ENCODE results near the gene EREG. TPM values are rescaled to one million over a fixed set of nuclear protein-coding genes. Genes with fewer than 3 reads are reported as not detected.

The EREG gene
- total RNA-seq, 1 experiment from 2014 or later = not detected

GRCh38 chr4:74366367-74366911 is 1.5 kb downstream of the EREG start:
- Histone ChIP-seq H3K4me3 (ENCODE audit: insufficient read depth, low read depth, low read length) (no peak overlapping the region), H3K27me3 (ENCODE audit: control insufficient read depth, insufficient read depth, low read length) (peaks cover 13% of the 10 kb centered on the region), H3K36me3 (replicated peaks; ENCODE audit: control insufficient read depth, insufficient read depth, low read length) (no peaks in the 10 kb centered on the region)
- no peak for DNase-seq

DNA sequence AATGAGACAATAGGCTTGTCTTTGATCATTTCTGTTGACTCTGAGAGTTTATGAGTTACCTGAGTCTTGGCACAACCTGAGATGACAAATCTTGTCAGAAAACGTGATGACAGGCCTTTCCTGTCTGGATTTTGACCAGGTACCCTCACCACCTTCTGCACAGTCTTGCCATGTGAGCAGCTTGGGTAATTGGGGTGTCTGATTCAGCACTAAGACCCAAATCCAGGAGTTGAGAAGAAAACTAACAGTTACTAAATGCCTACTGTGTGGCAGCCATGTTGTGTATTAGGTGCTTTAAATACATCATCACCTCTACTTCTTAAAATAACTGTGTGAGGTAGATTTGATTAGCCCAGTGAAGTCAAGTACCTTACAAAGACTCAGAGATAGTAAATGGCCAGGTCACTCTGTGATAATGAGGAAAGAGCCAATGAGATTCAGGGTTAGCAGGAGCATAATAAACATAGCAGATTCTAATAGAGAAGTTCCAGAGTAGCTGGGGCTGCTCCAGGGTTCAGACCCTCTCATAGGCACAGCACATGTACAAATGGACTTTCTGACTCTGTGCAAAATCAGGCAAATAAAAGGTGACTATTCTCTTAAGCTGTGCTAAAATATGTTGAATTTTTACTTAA is 2.8 kb downstream of the EREG start:
- H3K36me3 ChIP-seq (replicated peaks; ENCODE audit: control insufficient read depth, insufficient read depth, low read length) = no peaks in the 10 kb centered on the region
- DNase-seq = no peak
- no peak overlapping the region for H3K4me3 ChIP-seq (ENCODE audit: insufficient read depth, low read depth, low read length)
- peaks cover 13% of the 10 kb centered on the region for H3K27me3 ChIP-seq (ENCODE audit: control insufficient read depth, insufficient read depth, low read length)

- H3K4me3 ChIP-seq (ENCODE audit: insufficient read depth, low read depth, low read length) = no peak overlapping the region
- peaks cover 13% of the 10 kb centered on the region for H3K27me3 ChIP-seq (ENCODE audit: control insufficient read depth, insufficient read depth, low read length)
- no peak for DNase-seq
- no peaks in the 10 kb centered on the region for H3K36me3 ChIP-seq (replicated peaks; ENCODE audit: control insufficient read depth, insufficient read depth, low read length)
Observed at GRCh38 chr4:74368596-74368995, 3.7 kb downstream of the EREG start.

DNA sequence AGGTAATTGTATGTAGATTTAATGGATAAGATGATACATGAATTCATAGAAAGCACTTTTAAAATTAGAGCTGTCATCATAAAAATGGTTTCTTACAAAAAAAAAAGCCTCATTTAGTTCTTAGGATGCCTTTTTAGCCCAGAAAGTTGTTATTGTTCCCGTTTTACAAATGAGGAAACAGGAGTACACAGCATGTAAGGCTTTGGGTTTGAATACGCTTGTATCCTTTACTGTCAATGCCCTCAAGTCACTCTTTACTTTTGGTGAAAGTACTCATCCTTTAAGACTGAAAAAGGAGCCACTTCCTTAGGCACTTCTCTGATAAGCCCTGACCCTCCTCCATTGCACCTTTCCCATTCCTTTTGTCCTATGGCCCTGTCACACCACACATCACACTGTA is 4.9 kb downstream of the EREG start:
- peaks cover 8% of the 10 kb centered on the region for H3K27me3 ChIP-seq (ENCODE audit: control insufficient read depth, insufficient read depth, low read length)
- DNase-seq = no peak
- no peak overlapping the region for H3K4me3 ChIP-seq (ENCODE audit: insufficient read depth, low read depth, low read length)
- H3K36me3 ChIP-seq (replicated peaks; ENCODE audit: control insufficient read depth, insufficient read depth, low read length) = no peaks in the 10 kb centered on the region

DNA sequence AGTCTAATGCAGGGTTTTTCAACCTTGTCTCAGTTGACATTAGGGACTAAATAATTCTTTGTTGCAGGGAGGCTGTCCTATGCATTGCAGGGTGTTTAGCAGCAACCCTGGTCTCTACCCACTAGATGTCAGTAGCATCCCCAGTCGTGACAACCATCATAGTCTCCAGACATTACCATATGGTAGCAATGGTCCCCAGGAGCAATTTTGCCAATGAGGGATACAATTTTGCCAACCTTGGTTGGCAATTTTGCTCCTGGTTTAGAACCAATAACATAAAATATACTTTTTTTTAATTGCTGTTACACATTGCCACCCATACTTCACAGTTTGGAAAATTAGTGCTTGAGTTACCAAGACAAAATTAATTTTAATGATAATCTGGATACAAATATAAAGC is 6.0 kb downstream of the EREG start:
- Histone ChIP-seq H3K27me3 (ENCODE audit: control insufficient read depth, insufficient read depth, low read length) (peaks cover 2% of the 10 kb centered on the region), H3K4me3 (ENCODE audit: insufficient read depth, low read depth, low read length) (no peak overlapping the region), H3K36me3 (replicated peaks; ENCODE audit: control insufficient read depth, insufficient read depth, low read length) (no peaks in the 10 kb centered on the region)
- peak; percentile 58 for DNase-seq

GRCh38 chr4:74374128-74374527 is 9.2 kb downstream of the EREG start:
- no peak for DNase-seq
- H3K27me3 ChIP-seq (ENCODE audit: control insufficient read depth, insufficient read depth, low read length) = no peaks in the 10 kb centered on the region
- H3K4me3 ChIP-seq (ENCODE audit: insufficient read depth, low read depth, low read length) = no peak overlapping the region
- no peaks in the 10 kb centered on the region for H3K36me3 ChIP-seq (replicated peaks; ENCODE audit: control insufficient read depth, insufficient read depth, low read length)

- H3K27me3 ChIP-seq (ENCODE audit: control insufficient read depth, insufficient read depth, low read length) = no peaks in the 10 kb centered on the region
- DNase-seq = no peak
- no peak overlapping the region for H3K4me3 ChIP-seq (ENCODE audit: insufficient read depth, low read depth, low read length)
- no peaks in the 10 kb centered on the region for H3K36me3 ChIP-seq (replicated peaks; ENCODE audit: control insufficient read depth, insufficient read depth, low read length)
Observed at GRCh38 chr4:74374561-74375327, 9.8 kb downstream of the EREG start.

DNA sequence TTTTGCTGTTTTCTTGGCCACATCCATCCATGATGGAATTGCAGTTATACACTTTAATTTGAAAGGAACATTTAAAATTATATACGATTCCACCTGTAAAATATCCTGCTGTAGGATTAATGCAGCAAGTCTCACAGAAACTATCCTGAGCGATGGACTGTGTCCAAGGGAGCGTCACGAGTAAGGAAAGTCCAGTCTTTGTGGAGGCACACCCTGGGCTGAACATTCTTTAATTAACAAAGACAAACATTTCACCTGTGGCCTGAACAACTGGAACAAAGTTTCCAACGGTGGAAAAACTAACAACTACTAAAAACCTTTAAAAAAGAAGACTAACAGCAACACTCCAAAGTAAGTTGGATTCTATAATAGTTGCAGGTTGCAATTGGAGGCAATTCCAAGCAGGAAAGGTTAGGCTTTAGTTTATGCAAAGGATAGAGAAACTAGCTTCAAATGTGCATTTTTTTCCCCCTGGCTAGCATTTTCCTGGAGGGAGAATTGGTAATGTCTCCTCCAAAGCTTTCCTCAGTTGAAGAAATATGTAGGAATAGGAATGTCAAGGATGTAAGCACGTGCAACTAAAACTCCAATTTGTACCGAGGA is 11.0 kb downstream of the EREG start:
- DNase-seq = no peak
- no peaks in the 10 kb centered on the region for H3K36me3 ChIP-seq (replicated peaks; ENCODE audit: control insufficient read depth, insufficient read depth, low read length)
- H3K4me3 ChIP-seq (ENCODE audit: insufficient read depth, low read depth, low read length) = no peak overlapping the region
- H3K27me3 ChIP-seq (ENCODE audit: control insufficient read depth, insufficient read depth, low read length) = no peaks in the 10 kb centered on the region

GRCh38 chr4:74376888-74377483 is 12.0 kb downstream of the EREG start:
- H3K36me3 ChIP-seq (replicated peaks; ENCODE audit: control insufficient read depth, insufficient read depth, low read length) = no peaks in the 10 kb centered on the region
- peak; percentile 56 for DNase-seq

GRCh38 chr4:74377714-74378113 is 12.8 kb downstream of the EREG start:
- H3K4me3 ChIP-seq (ENCODE audit: insufficient read depth, low read depth, low read length) = no peak overlapping the region
- no peaks in the 10 kb centered on the region for H3K36me3 ChIP-seq (replicated peaks; ENCODE audit: control insufficient read depth, insufficient read depth, low read length)
- no peaks in the 10 kb centered on the region for H3K27me3 ChIP-seq (ENCODE audit: control insufficient read depth, insufficient read depth, low read length)
- DNase-seq = no peak

More at GRCh38 chr4:74376888-74377483, 12.0 kb downstream of the EREG start:
- no peak overlapping the region for H3K4me3 ChIP-seq (ENCODE audit: insufficient read depth, low read depth, low read length)
- H3K27me3 ChIP-seq (ENCODE audit: control insufficient read depth, insufficient read depth, low read length) = no peaks in the 10 kb centered on the region

DNA sequence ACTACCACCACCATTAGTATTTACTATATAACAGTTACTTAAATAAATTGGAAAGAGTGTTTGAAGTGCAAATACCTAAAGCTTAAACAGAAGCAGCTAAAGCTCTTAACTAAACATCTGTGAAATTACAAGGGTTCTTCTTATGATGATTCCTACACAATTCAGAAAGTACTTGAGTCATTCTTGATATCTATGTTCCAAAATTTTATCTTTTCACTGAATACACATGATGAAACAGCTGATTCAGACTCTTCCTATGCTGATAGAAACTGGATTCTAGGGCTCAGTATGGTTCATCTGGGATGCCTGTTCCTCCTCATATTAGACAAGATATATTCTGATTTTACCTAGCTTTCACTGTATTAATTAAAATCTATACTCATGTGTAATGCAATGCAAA is 13.6 kb downstream of the EREG start:
- H3K4me3 ChIP-seq (ENCODE audit: insufficient read depth, low read depth, low read length) = no peak overlapping the region
- H3K27me3 ChIP-seq (ENCODE audit: control insufficient read depth, insufficient read depth, low read length) = no peaks in the 10 kb centered on the region
- no peak for DNase-seq
- H3K36me3 ChIP-seq (replicated peaks; ENCODE audit: control insufficient read depth, insufficient read depth, low read length) = no peaks in the 10 kb centered on the region

GRCh38 chr4:74379912-74380311 is 15.0 kb downstream of the EREG start:
- no peaks in the 10 kb centered on the region for H3K36me3 ChIP-seq (replicated peaks; ENCODE audit: control insufficient read depth, insufficient read depth, low read length)
- DNase-seq = no peak
- no peak overlapping the region for H3K4me3 ChIP-seq (ENCODE audit: insufficient read depth, low read depth, low read length)
- H3K27me3 ChIP-seq (ENCODE audit: control insufficient read depth, insufficient read depth, low read length) = no peaks in the 10 kb centered on the region

DNA sequence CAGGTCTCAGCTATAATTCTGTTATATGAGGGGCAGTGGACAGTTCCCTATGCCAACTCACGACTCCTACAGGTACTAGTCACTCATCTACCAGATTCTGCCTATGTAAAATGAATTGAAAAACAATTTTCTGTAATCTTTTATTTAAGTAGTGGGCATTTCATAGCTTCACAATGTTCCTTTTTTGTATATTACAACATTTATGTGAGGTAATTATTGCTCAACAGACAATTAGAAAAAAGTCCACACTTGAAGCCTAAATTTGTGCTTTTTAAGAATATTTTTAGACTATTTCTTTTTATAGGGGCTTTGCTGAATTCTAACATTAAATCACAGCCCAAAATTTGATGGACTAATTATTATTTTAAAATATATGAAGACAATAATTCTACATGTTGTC is 20.4 kb downstream of the EREG start:
- Histone ChIP-seq H3K36me3 (replicated peaks; ENCODE audit: control insufficient read depth, insufficient read depth, low read length) (no peaks in the 10 kb centered on the region), H3K27me3 (ENCODE audit: control insufficient read depth, insufficient read depth, low read length) (no peaks in the 10 kb centered on the region), H3K4me3 (ENCODE audit: insufficient read depth, low read depth, low read length) (no peak overlapping the region)
- DNase-seq = no peak

GRCh38 chr4:74386159-74386558 is 21.2 kb downstream of the EREG start:
- Histone ChIP-seq H3K36me3 (replicated peaks; ENCODE audit: control insufficient read depth, insufficient read depth, low read length) (no peaks in the 10 kb centered on the region), H3K4me3 (ENCODE audit: insufficient read depth, low read depth, low read length) (no peak overlapping the region), H3K27me3 (ENCODE audit: control insufficient read depth, insufficient read depth, low read length) (no peaks in the 10 kb centered on the region)
- no peak for DNase-seq
